OCI-LY7 (cell line): ENCODE results near the gene TAF3. TPM values are rescaled to one million over a fixed set of nuclear protein-coding genes. Genes with fewer than 3 reads are reported as not detected.

Source experiments
- BruUV-seq: library from RNA; stranded (reverse); fragments of 400-500 nt; replicated peaks from 2 replicates; lab custom pipeline; 2021; lab: Mats Ljungman, UMichigan
- CTCF ChIA-PET: fragments of 300-600 bp; sonication (Branson Sonifier 250); formaldehyde crosslinking; loops from one replicate; lab custom pipeline; 2022; ENCODE audit warnings: antibody characterized with exemption; ENCODE audit not compliant: unreplicated experiment; lab: Charles Lee
- POLR2A ChIA-PET: fragments of 300-600 bp; sonication (Branson Sonifier 250); formaldehyde crosslinking; loops from one replicate; lab custom pipeline; 2022; ENCODE audit warnings: antibody characterized with exemption; lab: Charles Lee
- DNase-seq: peaks from one replicate; pipeline ENCODE4 v3.0.0-alpha.2; 2015; ENCODE audit warnings: low spot score
- H2AFZ ChIP-seq: fragments of 200-600 bp; sonication (generic), shearing (Covaris generic); 2 replicates; pipeline ENCODE4 v1.6.1; 2014; ENCODE audit warnings: mild to moderate bottlenecking, antibody characterized with exemption, low read length, moderate library complexity
- H3K27ac ChIP-seq: fragments of 200-600 bp; sonication (generic); 2 replicates; pipeline ENCODE4 v1.5.1; 2014; ENCODE audit warnings: mixed run types, low read depth, mild to moderate bottlenecking, moderate library complexity, low read length, inconsistent platforms; ENCODE audit not compliant: poor library complexity, severe bottlenecking
- H3K36me3 ChIP-seq: fragments of 200-600 bp; sonication (generic); 2 replicates; pipeline ENCODE4 v1.6.1; 2014; ENCODE audit warnings: mild to moderate bottlenecking, antibody characterized with exemption, low read length, moderate library complexity, mixed read lengths; ENCODE audit not compliant: insufficient read depth
- H3K4me1 ChIP-seq: fragments of 200-600 bp; sonication (generic); 2 replicates; pipeline ENCODE4 v1.5.1; 2014; ENCODE audit warnings: mild to moderate bottlenecking, low read length; ENCODE audit not compliant: insufficient read depth, poor library complexity, severe bottlenecking
- H3K4me2 ChIP-seq: fragments of 200-600 bp; sonication (generic); 2 replicates; pipeline ENCODE4 v1.6.1; 2014; ENCODE audit warnings: mild to moderate bottlenecking, low read length
- H3K4me3 ChIP-seq: fragments of 200-600 bp; sonication (generic); 2 replicates; pipeline ENCODE4 v1.5.1; 2014; ENCODE audit warnings: mild to moderate bottlenecking, low read depth, low read length; ENCODE audit not compliant: poor library complexity, severe bottlenecking
- H3K79me2 ChIP-seq: fragments of 200-600 bp; sonication (generic); 2 replicates; pipeline ENCODE4 v1.6.1; 2016; ENCODE audit warnings: low read depth, mild to moderate bottlenecking, low read length, moderate library complexity, mixed read lengths; ENCODE audit not compliant: insufficient read depth
- H3K9me2 ChIP-seq: fragments of 200-600 bp; sonication (generic); 2 replicates; pipeline ENCODE4 v1.6.1; 2016; ENCODE audit warnings: mild to moderate bottlenecking, low read length, mixed read lengths; ENCODE audit not compliant: insufficient read depth
- H3K9me3 ChIP-seq: fragments of 200-600 bp; sonication (generic); 2 replicates; pipeline ENCODE4 v1.6.1; 2014; ENCODE audit warnings: mild to moderate bottlenecking, mixed run types, low read length, mixed read lengths
- H4K20me1 ChIP-seq: fragments of 200-600 bp; sonication (generic); 2 replicates; pipeline ENCODE4 v1.6.1; 2014; ENCODE audit warnings: mild to moderate bottlenecking, antibody characterized with exemption, low read length, moderate library complexity, mixed read lengths; ENCODE audit not compliant: insufficient read depth
- EZH2phosphoT487 ChIP-seq: fragments of 200-600 bp; sonication (generic); IDR thresholded peaks from 2 replicates; pipeline ENCODE4 v1.6.1; 2018; ENCODE audit warnings: low read depth, borderline replicate concordance, mild to moderate bottlenecking, mixed run types, antibody characterized with exemption, low read length, moderate library complexity, mixed read lengths
- intact Hi-C: fragments of 100-400 bp; cut with micrococcal nuclease; formaldehyde crosslinking; loops from one replicate; pipeline ENCODE4 v1.10.0; 2022; ENCODE audit not compliant: unreplicated experiment
- total RNA-seq, 2 experiments: library from RNA; depleted of rRNA in 1 of 2; stranded (reverse); fragments of >200 nt in 1 of 2; shearing (Covaris generic) in 1 of 2; gene quantifications; 2 replicates each; pipeline ENCODE4 v1.2.3, GENCODE V29; 2014 to 2022
- TF ChIP-seq, protein P1 (sequence below): fragments of 200-600 bp; sonication (generic); conservative IDR thresholded peaks from 2 replicates; pipeline ENCODE4 v1.5.1; 2014; ENCODE audit warnings: mild to moderate bottlenecking, antibody characterized with exemption, low read length, moderate library complexity, mixed read lengths

The TAF3 gene
- total RNA-seq, 2 experiments from 2014 or later = 3.8 to 11.1 TPM

DNA sequence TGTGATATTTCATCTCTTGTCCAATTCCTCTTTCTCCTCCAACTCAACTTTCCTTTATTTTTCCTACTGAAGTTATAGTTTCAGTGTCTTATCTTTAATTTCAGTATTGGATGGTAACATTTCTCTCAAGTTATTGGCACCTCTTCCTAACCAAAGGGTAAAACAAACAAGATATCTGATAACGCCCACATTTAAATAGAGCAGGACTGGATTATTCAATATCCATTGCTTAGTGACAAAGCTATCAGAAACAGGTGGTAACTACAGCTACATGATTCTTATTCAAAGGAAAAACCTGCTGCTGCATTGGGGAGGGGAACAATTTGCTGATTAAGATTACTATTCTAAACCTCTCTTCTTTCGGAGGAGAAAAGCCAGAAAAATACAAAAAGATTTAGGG is 87.8 kb downstream of the TAF3 start:
- no peaks in the 10 kb centered on the region for H4K20me1 ChIP-seq
- H3K4me1 ChIP-seq = no peaks in the 10 kb centered on the region
- H2AFZ ChIP-seq = no peak overlapping the region
- no peaks in the 10 kb centered on the region for H3K79me2 ChIP-seq
- H3K4me2 ChIP-seq = no peak overlapping the region
- H3K9me3 ChIP-seq = no peaks in the 10 kb centered on the region
- no peak overlapping the region for H3K4me3 ChIP-seq
- no peaks in the 10 kb centered on the region for H3K36me3 ChIP-seq
- no peaks in the 10 kb centered on the region for H3K9me2 ChIP-seq
- TF ChIP-seq, protein P1, sequence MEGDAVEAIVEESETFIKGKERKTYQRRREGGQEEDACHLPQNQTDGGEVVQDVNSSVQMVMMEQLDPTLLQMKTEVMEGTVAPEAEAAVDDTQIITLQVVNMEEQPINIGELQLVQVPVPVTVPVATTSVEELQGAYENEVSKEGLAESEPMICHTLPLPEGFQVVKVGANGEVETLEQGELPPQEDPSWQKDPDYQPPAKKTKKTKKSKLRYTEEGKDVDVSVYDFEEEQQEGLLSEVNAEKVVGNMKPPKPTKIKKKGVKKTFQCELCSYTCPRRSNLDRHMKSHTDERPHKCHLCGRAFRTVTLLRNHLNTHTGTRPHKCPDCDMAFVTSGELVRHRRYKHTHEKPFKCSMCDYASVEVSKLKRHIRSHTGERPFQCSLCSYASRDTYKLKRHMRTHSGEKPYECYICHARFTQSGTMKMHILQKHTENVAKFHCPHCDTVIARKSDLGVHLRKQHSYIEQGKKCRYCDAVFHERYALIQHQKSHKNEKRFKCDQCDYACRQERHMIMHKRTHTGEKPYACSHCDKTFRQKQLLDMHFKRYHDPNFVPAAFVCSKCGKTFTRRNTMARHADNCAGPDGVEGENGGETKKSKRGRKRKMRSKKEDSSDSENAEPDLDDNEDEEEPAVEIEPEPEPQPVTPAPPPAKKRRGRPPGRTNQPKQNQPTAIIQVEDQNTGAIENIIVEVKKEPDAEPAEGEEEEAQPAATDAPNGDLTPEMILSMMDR = no peak
- no peak for TF ChIP-seq EZH2phosphoT487
- ChIA-PET POLR2A (no interaction called here), CTCF (no interaction called here)
- no peak overlapping the region for H3K27ac ChIP-seq
- BruUV-seq = no TSS peak
- intact Hi-C loops = no loop called here
- DNase-seq = no peak

DNA sequence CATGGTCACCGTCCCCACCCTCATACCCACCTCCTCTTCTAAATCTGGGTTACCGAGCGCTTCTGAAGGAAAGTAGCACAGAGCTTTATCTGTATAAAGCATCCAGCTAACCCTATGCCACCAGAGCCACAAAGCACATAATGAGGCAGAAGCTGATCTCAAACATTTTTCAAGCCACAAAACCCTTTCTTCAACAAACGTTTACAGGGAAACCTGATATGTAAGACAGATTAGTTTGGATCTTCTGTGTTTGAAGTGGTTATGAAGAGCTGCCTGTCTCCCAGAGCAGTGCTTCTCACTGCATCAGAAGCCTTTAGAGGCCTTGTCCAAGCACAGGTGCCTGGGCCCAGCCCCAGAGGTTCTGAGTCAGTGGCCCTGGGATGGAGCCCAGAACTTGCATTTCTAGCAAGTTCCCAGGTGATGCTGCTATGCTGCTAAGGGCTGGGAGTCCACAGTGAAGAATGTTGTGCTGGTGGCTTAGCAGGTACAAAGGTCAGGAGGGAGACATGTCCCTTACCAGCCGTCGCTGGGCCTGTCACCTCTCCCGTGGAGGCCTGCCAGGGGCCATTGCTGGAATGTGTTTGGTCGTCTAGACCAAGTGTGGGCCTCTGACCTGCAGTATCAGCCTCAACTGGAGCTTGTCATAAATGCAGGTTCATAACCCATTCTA is 90.4 kb downstream of the TAF3 start:
- H3K4me3 ChIP-seq = no peak overlapping the region
- H4K20me1 ChIP-seq = no peaks in the 10 kb centered on the region
- no peak for DNase-seq
- H3K4me1 ChIP-seq = no peaks in the 10 kb centered on the region
- no peaks in the 10 kb centered on the region for H3K9me2 ChIP-seq
- H2AFZ ChIP-seq = no peak overlapping the region
- H3K4me2 ChIP-seq = no peak overlapping the region
- no peak for TF ChIP-seq EZH2phosphoT487
- TF ChIP-seq, protein P1 = no peak
- no peaks in the 10 kb centered on the region for H3K36me3 ChIP-seq
- ChIA-PET CTCF (no interaction called here), POLR2A (no interaction called here)
- intact Hi-C loops = no loop called here
- H3K79me2 ChIP-seq = no peaks in the 10 kb centered on the region
- H3K9me3 ChIP-seq = no peaks in the 10 kb centered on the region
- H3K27ac ChIP-seq = no peak overlapping the region
- no TSS peak for BruUV-seq

DNA sequence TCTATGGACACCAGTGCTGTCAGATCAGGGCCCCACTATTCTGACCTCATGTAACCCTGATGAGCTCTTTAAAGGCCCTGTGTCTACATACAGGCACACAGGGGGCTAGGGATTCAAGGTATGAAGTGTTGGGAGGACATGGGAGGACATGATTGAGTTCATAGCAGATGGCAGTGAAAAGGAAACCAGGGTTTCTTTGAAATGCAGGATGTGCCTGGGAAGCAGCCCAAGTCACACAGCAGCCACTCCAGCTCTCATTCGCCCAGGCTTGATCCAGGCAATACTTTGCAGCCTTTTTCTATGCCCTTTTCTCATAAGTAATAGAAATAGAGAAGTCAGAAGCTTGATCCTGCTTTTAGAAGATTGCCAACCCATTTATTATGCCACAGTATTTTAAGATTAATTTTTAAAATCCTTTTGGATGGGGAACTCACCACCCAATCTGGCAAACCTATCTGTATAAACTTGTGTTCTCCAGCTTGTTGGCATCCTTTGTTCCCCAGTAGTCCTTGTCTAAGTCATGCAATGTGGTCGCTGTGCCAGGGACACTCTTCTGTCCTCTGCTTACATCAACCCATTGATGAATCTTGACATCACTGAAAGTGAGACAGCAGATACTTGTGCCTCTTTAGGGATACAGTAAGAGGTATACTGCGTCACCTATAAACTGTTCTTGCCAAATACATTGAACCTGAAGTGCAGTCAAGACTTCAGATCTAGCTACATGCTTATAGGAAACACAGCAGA is 95.0 kb downstream of the TAF3 start:
- Histone ChIP-seq H3K4me2 (no peak overlapping the region), H3K9me2 (no peaks in the 10 kb centered on the region), H3K4me1 (no peaks in the 10 kb centered on the region), H2AFZ (no peak overlapping the region), H4K20me1 (no peaks in the 10 kb centered on the region), H3K79me2 (no peaks in the 10 kb centered on the region), H3K4me3 (no peak overlapping the region), H3K36me3 (no peaks in the 10 kb centered on the region), H3K9me3 (no peaks in the 10 kb centered on the region), H3K27ac (no peak overlapping the region)
- CTCF ChIA-PET = no interaction called here
- no peak for DNase-seq
- intact Hi-C loops = no loop called here
- no peak for TF ChIP-seq EZH2phosphoT487
- TF ChIP-seq, protein P1 = no peak
- BruUV-seq = no TSS peak
- POLR2A ChIA-PET = interaction anchor here (0.6 to 0.8 kb wide), 2 partner anchors 402 to 952 kb away, joined by 3 to 4 read pairs; no protein-coding TSS in a partner anchor
